Measurements from ENCODE around the gene ANKRD60.

DNA sequence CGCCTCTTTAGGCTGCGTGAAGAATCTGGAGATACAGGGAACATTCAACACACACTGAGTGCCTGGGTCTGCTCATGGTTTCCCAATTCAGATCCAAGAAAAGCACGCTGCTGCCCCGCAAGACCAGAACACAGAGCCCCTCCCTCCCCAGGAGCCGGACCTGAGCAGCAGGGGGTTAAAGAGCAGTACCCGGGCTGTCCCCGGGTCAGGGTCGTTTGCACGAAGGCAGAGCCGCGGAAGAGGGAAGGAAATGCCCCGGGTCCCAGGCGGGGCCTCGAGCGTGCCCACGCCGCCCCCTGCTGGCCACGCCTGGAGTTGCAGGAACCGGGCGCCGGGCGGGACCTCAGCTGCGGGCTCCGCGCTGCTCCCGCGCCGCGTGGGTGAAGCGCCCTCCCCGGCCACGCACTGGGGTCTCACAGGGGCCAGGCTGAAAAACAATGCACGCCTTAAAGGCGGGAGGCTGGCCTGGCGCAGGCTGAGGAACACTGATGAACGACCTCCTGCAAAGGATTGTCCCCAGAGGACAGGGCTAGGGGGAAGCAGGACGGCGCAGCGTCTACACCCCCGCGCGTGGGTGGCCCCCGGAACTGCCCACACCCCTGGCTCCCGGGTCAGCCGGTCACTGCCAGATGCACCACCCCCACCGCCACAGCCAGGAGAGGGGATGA is 48.9 kb downstream of the ANKRD60 start:
- TF ChIP-seq, protein P1, sequence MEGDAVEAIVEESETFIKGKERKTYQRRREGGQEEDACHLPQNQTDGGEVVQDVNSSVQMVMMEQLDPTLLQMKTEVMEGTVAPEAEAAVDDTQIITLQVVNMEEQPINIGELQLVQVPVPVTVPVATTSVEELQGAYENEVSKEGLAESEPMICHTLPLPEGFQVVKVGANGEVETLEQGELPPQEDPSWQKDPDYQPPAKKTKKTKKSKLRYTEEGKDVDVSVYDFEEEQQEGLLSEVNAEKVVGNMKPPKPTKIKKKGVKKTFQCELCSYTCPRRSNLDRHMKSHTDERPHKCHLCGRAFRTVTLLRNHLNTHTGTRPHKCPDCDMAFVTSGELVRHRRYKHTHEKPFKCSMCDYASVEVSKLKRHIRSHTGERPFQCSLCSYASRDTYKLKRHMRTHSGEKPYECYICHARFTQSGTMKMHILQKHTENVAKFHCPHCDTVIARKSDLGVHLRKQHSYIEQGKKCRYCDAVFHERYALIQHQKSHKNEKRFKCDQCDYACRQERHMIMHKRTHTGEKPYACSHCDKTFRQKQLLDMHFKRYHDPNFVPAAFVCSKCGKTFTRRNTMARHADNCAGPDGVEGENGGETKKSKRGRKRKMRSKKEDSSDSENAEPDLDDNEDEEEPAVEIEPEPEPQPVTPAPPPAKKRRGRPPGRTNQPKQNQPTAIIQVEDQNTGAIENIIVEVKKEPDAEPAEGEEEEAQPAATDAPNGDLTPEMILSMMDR (IDR thresholded peaks at IDR 0.05) = peak; percentile 99
- TF ChIP-seq NFE2L1 (CRISPR knock-in tag; IDR thresholded peaks at IDR 0.05) = no peak
- TF ChIP-seq NFYB (CRISPR knock-in tag; conservative IDR thresholded peaks at IDR 0.05; ENCODE audit: low read depth) = no peak
- no peak for TF ChIP-seq RELA (CRISPR knock-in tag; IDR thresholded peaks at IDR 0.05; ENCODE audit: borderline replicate concordance)
- TF ChIP-seq TEAD4 (CRISPR knock-in tag; IDR thresholded peaks at IDR 0.05) = no peak
- TF ChIP-seq, protein P2, sequence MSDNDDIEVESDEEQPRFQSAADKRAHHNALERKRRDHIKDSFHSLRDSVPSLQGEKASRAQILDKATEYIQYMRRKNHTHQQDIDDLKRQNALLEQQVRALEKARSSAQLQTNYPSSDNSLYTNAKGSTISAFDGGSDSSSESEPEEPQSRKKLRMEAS (CRISPR knock-in tag; IDR thresholded peaks at IDR 0.05) = peak; percentile 19; the same call in 1 of the 2 replicates
- TF ChIP-seq, protein P3, sequence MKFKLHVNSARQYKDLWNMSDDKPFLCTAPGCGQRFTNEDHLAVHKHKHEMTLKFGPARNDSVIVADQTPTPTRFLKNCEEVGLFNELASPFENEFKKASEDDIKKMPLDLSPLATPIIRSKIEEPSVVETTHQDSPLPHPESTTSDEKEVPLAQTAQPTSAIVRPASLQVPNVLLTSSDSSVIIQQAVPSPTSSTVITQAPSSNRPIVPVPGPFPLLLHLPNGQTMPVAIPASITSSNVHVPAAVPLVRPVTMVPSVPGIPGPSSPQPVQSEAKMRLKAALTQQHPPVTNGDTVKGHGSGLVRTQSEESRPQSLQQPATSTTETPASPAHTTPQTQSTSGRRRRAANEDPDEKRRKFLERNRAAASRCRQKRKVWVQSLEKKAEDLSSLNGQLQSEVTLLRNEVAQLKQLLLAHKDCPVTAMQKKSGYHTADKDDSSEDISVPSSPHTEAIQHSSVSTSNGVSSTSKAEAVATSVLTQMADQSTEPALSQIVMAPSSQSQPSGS (CRISPR knock-in tag; IDR thresholded peaks at IDR 0.05; ENCODE audit: borderline replicate concordance, low read depth) = no peak
- no peak for TF ChIP-seq ESRRA (CRISPR knock-in tag; IDR thresholded peaks at IDR 0.05; ENCODE audit: borderline replicate concordance)
- TF ChIP-seq ZNF416 (CRISPR knock-in tag; IDR thresholded peaks at IDR 0.05) = no peak
- TF ChIP-seq, protein P4, sequence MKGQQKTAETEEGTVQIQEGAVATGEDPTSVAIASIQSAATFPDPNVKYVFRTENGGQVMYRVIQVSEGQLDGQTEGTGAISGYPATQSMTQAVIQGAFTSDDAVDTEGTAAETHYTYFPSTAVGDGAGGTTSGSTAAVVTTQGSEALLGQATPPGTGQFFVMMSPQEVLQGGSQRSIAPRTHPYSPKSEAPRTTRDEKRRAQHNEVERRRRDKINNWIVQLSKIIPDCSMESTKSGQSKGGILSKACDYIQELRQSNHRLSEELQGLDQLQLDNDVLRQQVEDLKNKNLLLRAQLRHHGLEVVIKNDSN (CRISPR knock-in tag; IDR thresholded peaks at IDR 0.05) = no peak
- TF ChIP-seq, protein P5, sequence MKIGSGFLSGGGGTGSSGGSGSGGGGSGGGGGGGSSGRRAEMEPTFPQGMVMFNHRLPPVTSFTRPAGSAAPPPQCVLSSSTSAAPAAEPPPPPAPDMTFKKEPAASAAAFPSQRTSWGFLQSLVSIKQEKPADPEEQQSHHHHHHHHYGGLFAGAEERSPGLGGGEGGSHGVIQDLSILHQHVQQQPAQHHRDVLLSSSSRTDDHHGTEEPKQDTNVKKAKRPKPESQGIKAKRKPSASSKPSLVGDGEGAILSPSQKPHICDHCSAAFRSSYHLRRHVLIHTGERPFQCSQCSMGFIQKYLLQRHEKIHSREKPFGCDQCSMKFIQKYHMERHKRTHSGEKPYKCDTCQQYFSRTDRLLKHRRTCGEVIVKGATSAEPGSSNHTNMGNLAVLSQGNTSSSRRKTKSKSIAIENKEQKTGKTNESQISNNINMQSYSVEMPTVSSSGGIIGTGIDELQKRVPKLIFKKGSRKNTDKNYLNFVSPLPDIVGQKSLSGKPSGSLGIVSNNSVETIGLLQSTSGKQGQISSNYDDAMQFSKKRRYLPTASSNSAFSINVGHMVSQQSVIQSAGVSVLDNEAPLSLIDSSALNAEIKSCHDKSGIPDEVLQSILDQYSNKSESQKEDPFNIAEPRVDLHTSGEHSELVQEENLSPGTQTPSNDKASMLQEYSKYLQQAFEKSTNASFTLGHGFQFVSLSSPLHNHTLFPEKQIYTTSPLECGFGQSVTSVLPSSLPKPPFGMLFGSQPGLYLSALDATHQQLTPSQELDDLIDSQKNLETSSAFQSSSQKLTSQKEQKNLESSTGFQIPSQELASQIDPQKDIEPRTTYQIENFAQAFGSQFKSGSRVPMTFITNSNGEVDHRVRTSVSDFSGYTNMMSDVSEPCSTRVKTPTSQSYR (CRISPR knock-in tag; IDR thresholded peaks at IDR 0.05) = no peak

All from WTC11 (cell line).